ENCODE data around the gene SQSTM1. TPM values are rescaled to one million over a fixed set of nuclear protein-coding genes. Genes with fewer than 3 reads are reported as not detected.

The SQSTM1 gene
- total RNA-seq, 1 donor from 2014 or later = 297 TPM

GRCh38 chr5:179825655-179826182, 5.0 kb downstream of the SQSTM1 start:
- Mint-ChIP-seq H3K4me1 (ENCODE audit: low read depth) (peaks cover 46% of the 10 kb centered on the region), H3K9me3 (ENCODE audit: low read depth) (no peaks in the 10 kb centered on the region), H3K27me3 (ENCODE audit: low read depth) (no peaks in the 10 kb centered on the region), H3K27ac (ENCODE audit: unreplicated experiment) (peak overlapping the region; percentile 27), H3K4me3 (ENCODE audit: unreplicated experiment) (no peak overlapping the region), H3K36me3 (ENCODE audit: low read depth) (peaks cover 47% of the 10 kb centered on the region)
- TF ChIP-seq, protein P1, sequence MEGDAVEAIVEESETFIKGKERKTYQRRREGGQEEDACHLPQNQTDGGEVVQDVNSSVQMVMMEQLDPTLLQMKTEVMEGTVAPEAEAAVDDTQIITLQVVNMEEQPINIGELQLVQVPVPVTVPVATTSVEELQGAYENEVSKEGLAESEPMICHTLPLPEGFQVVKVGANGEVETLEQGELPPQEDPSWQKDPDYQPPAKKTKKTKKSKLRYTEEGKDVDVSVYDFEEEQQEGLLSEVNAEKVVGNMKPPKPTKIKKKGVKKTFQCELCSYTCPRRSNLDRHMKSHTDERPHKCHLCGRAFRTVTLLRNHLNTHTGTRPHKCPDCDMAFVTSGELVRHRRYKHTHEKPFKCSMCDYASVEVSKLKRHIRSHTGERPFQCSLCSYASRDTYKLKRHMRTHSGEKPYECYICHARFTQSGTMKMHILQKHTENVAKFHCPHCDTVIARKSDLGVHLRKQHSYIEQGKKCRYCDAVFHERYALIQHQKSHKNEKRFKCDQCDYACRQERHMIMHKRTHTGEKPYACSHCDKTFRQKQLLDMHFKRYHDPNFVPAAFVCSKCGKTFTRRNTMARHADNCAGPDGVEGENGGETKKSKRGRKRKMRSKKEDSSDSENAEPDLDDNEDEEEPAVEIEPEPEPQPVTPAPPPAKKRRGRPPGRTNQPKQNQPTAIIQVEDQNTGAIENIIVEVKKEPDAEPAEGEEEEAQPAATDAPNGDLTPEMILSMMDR (IDR thresholded peaks at IDR 0.05) = no peak
- no peak for DNase-seq (ENCODE audit: low spot score)

DNA sequence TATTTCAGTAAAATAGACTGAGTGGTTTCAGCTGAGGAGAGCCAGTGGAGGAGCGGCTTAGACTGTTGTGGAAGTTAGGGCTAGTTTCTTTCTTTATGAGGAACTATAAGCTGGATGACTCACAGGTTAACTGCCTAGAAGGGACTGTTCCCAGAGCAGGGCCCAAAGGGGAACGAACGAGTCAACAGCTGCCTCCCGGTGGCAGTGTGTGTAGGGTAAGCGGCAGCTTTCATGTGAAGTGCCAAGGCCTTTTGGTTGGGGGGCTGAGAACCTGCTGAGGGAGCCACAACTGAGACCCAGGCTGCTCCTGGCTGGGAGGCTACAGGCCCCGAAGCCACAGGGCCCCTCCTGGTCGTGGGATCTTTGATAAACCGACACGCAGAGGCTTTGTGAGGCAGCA, 7.0 kb downstream of the SQSTM1 start:
- H3K4me3 Mint-ChIP-seq (ENCODE audit: unreplicated experiment) = no peak overlapping the region
- TF ChIP-seq, protein P1 (IDR thresholded peaks at IDR 0.05) = no peak
- H3K27ac Mint-ChIP-seq (ENCODE audit: unreplicated experiment) = peak overlapping the region; percentile 22
- no peaks in the 10 kb centered on the region for H3K27me3 Mint-ChIP-seq (ENCODE audit: low read depth)
- no peak for DNase-seq (ENCODE audit: low spot score)
- H3K36me3 Mint-ChIP-seq (ENCODE audit: low read depth) = peaks cover 56% of the 10 kb centered on the region
- peaks cover 36% of the 10 kb centered on the region for H3K4me1 Mint-ChIP-seq (ENCODE audit: low read depth)
- H3K9me3 Mint-ChIP-seq (ENCODE audit: low read depth) = no peaks in the 10 kb centered on the region

DNA sequence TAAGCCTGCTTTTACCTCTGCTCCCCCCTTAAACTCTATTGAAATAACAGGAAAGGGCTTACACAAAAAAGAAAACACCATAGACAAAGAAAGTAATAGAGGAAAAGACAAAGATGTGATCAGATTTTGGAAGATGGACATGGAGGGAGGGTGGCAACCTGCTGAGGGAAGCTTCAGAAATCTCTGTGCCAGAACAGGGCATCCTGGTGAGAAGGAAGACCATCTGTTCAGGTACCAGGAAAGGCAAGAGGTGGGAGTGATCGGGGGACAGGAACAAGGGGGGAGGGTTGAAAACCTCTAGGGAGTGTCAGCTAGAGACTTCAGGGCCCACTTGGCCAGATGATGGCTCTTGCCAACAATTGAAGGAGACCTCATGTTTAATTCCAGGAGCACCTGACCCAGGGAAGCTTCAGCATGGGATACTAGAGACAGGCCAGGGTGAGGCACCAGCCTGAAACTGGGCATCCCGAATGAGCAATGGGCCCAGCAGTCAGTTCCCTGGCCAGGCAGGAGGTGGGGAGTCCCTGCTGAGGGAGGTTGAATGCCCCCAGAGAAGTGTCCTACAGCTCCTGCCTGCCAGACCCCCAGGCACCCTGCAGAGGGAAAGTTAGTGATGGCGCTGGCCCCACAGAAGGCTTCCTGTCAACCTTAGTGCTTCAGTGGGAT, 8.2 kb downstream of the SQSTM1 start:
- Mint-ChIP-seq H3K36me3 (ENCODE audit: low read depth) (peaks cover 60% of the 10 kb centered on the region), H3K27ac (ENCODE audit: unreplicated experiment) (peak overlapping the region; percentile 69), H3K9me3 (ENCODE audit: low read depth) (no peaks in the 10 kb centered on the region), H3K4me3 (ENCODE audit: unreplicated experiment) (no peak overlapping the region), H3K4me1 (ENCODE audit: low read depth) (peaks cover 26% of the 10 kb centered on the region), H3K27me3 (ENCODE audit: low read depth) (no peaks in the 10 kb centered on the region)
- DNase-seq (ENCODE audit: low spot score) = no peak
- TF ChIP-seq, protein P1 (IDR thresholded peaks at IDR 0.05) = no peak

GRCh38 chr5:179829732-179830435, 9.2 kb downstream of the SQSTM1 start:
- DNase-seq (ENCODE audit: low spot score) = no peak
- Mint-ChIP-seq H3K36me3 (ENCODE audit: low read depth) (peaks cover 55% of the 10 kb centered on the region), H3K4me3 (ENCODE audit: unreplicated experiment) (no peak overlapping the region), H3K9me3 (ENCODE audit: low read depth) (no peaks in the 10 kb centered on the region), H3K4me1 (ENCODE audit: low read depth) (peaks cover 19% of the 10 kb centered on the region), H3K27ac (ENCODE audit: unreplicated experiment) (no peak overlapping the region), H3K27me3 (ENCODE audit: low read depth) (no peaks in the 10 kb centered on the region)
- TF ChIP-seq, protein P1 (IDR thresholded peaks at IDR 0.05) = no peak

DNA sequence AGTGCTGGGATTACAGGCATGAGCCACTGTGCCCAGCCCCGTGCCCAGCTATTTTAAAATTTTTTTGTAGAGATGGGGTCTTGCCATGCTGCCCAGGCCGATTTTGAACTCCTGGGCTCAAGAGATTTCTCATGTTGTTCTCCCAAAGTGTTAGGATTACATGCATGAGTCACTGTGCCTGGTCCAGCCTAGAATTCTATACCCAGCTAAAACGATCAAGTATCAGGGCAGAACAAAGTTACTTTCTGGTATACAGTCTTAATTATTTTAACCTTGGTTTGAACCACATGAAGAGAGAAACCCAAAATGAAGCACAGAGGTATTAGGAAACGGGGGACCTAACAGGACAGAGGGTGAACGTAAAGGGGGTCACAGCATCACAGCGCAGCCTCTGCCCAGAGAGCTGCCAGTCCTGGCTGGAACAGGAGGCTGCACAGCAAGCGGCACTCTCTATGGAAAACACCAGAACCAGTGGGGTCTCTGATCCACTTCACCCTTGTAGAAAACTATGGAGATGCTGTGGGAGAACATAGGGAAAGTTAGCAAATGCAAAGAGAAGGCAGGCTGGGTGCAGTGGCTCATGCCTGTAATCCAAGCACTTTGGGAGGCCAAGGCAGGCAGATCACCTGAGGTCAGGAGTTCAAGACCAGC, 10.2 kb downstream of the SQSTM1 start:
- peaks cover 13% of the 10 kb centered on the region for H3K4me1 Mint-ChIP-seq (ENCODE audit: low read depth)
- no peak overlapping the region for H3K27ac Mint-ChIP-seq (ENCODE audit: unreplicated experiment)
- H3K27me3 Mint-ChIP-seq (ENCODE audit: low read depth) = no peaks in the 10 kb centered on the region
- no peak overlapping the region for H3K4me3 Mint-ChIP-seq (ENCODE audit: unreplicated experiment)
- H3K36me3 Mint-ChIP-seq (ENCODE audit: low read depth) = peaks cover 55% of the 10 kb centered on the region
- no peaks in the 10 kb centered on the region for H3K9me3 Mint-ChIP-seq (ENCODE audit: low read depth)
- DNase-seq (ENCODE audit: low spot score) = no peak
- TF ChIP-seq, protein P1 (IDR thresholded peaks at IDR 0.05) = no peak

Data from chondrocyte (in vitro differentiated cells).